Parathyroid adenoma (tissue), 2 donors: ENCODE results near the gene LEMD2.

Experiments used
- H2AFZ ChIP-seq: fragments of 300-600 bp; sonication (generic); one replicate; pipeline ENCODE4 v1.7.0; 2017; ENCODE audit warnings: antibody characterized with exemption, mild to moderate bottlenecking
- H3K27ac ChIP-seq: fragments of 300-600 bp; sonication (generic); one replicate; pipeline ENCODE4 v1.7.0; 2017
- H3K27me3 ChIP-seq: fragments of 300-600 bp; sonication (generic); one replicate; pipeline ENCODE4 v1.7.0; 2017; ENCODE audit warnings: low read length; ENCODE audit not compliant: control insufficient read depth, insufficient read depth
- H3K36me3 ChIP-seq: fragments of 300-600 bp; sonication (generic); one replicate; pipeline ENCODE4 v1.7.0; 2017; ENCODE audit warnings: low read length; ENCODE audit not compliant: control insufficient read depth, insufficient read depth
- H3K4me1 ChIP-seq: fragments of 300-600 bp; sonication (generic); one replicate; pipeline ENCODE4 v1.7.0; 2017; ENCODE audit warnings: control low read depth
- H3K4me2 ChIP-seq: fragments of 300-600 bp; sonication (generic); one replicate; pipeline ENCODE4 v1.7.0; 2017; ENCODE audit warnings: low read length
- H3K4me3 ChIP-seq: fragments of 300-600 bp; sonication (generic); one replicate; pipeline ENCODE4 v1.7.0; 2017; ENCODE audit warnings: low read depth, low read length
- H3K79me2 ChIP-seq: fragments of 300-600 bp; sonication (generic); one replicate; pipeline ENCODE4 v1.7.0; 2017; ENCODE audit warnings: control low read depth
- H3K9ac ChIP-seq: fragments of 300-600 bp; sonication (generic); one replicate; pipeline ENCODE4 v1.7.0; 2017; ENCODE audit warnings: mild to moderate bottlenecking
- H3K9me3 ChIP-seq: fragments of 300-600 bp; sonication (generic); one replicate; pipeline ENCODE4 v1.7.0; 2017; ENCODE audit warnings: low read length; ENCODE audit not compliant: control insufficient read depth
- CTCF ChIP-seq: fragments of 300-600 bp; sonication (generic); IDR thresholded peaks from one replicate; pipeline ENCODE4 v1.7.0; 2017; ENCODE audit warnings: antibody characterized with exemption, mild to moderate bottlenecking
- donor health status: primary hyperparathyroidism.

The LEMD2 gene

GRCh38 chr6:33828452-33828763 lies 39.5 kb upstream of the LEMD2 start:
- H3K36me3 ChIP-seq: no peaks in the 10 kb centered on the region
- no peak overlapping the region for H3K27ac ChIP-seq
- TF ChIP-seq CTCF: no peak
- no peaks in the 10 kb centered on the region for H3K9me3 ChIP-seq
- H3K4me1 ChIP-seq: no peaks in the 10 kb centered on the region
- no peak overlapping the region for H3K9ac ChIP-seq
- H3K79me2 ChIP-seq: no peaks in the 10 kb centered on the region
- no peaks in the 10 kb centered on the region for H3K27me3 ChIP-seq
- H2AFZ ChIP-seq: no peak overlapping the region
- H3K4me2 ChIP-seq: no peak overlapping the region
- H3K4me3 ChIP-seq: no peak overlapping the region

DNA sequence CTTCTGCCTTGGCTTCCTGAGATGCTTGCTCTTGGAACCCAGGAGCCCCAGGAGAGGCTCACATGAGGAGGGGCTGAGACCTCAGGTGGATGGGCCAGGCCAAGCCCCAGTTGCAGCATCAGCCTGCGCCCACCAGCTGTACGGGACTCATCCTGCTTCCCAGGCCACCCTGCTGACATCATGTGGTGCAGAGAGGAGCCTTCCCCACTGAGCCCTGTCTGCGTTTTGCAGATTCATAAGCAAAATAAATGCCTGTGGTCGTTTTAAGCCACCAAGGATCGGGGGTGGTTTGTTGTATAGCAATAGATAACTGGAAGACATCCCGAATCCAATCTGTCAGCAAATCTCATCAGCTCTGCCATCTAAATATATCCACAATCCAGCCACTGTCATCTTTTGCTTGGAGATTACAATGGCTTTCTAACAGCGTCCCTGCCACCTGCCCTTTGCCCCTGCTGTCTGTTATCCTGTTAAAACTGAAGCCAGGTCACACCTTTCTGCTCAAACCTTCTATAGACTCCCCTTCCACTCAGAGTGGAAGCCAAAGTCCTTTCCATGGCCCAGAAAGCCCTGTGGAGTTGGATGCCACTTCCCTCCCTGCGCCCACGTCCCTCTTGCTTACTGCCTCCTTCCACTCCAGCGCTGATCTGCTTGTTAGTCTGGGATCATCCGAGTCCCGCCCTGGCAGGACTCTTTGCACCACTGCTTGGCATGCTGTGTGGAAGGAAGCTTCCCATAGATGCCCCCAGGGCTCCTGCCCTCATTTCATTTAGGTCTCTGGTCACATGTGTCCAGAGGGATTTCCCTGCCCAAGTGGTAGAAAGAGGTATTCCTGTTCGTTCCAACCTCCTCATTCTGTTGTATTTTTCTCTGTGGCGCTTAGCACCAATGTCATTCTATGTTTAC lies 38.9 kb upstream of the LEMD2 start:
- no peak overlapping the region for H3K4me2 ChIP-seq
- H2AFZ ChIP-seq: no peak overlapping the region
- H3K79me2 ChIP-seq: no peaks in the 10 kb centered on the region
- no peak overlapping the region for H3K9ac ChIP-seq
- no peaks in the 10 kb centered on the region for H3K4me1 ChIP-seq
- no peaks in the 10 kb centered on the region for H3K27me3 ChIP-seq
- no peak overlapping the region for H3K4me3 ChIP-seq
- TF ChIP-seq CTCF: no peak
- no peak overlapping the region for H3K27ac ChIP-seq
- no peaks in the 10 kb centered on the region for H3K36me3 ChIP-seq
- H3K9me3 ChIP-seq: no peaks in the 10 kb centered on the region

DNA sequence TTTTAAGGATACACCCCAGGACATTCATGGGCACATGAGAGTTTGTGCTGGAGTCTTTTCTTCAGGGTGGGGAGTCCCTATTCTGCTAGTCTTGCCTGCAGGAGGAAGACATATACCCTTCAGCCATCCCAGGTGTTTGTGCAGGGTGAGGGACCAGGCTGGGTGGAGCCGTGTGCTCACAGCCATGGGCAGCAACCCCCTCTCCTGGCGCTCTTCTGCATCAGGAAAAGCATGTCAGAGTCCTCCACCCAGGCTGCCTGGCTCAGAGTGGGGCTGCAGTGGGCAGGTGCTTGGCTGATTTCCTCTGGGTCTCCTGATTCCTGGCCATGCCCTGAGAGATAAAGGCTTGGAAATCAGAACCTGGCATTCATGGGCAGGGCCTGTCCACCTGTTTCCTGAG lies 37.6 kb upstream of the LEMD2 start:
- no peaks in the 10 kb centered on the region for H3K27me3 ChIP-seq
- no peak overlapping the region for H3K4me2 ChIP-seq
- no peaks in the 10 kb centered on the region for H3K9me3 ChIP-seq
- no peak overlapping the region for H3K27ac ChIP-seq
- H3K79me2 ChIP-seq: no peaks in the 10 kb centered on the region
- no peak overlapping the region for H2AFZ ChIP-seq
- H3K4me1 ChIP-seq: no peaks in the 10 kb centered on the region
- no peak for TF ChIP-seq CTCF
- no peaks in the 10 kb centered on the region for H3K36me3 ChIP-seq
- H3K4me3 ChIP-seq: no peak overlapping the region
- H3K9ac ChIP-seq: no peak overlapping the region

- Histone ChIP-seq H3K79me2 (no peaks in the 10 kb centered on the region), H3K36me3 (no peaks in the 10 kb centered on the region), H3K27me3 (no peaks in the 10 kb centered on the region), H3K9me3 (no peaks in the 10 kb centered on the region), H3K9ac (no peak overlapping the region), H3K27ac (no peak overlapping the region), H2AFZ (peak overlapping the region; percentile 42), H3K4me3 (no peak overlapping the region), H3K4me1 (no peaks in the 10 kb centered on the region), H3K4me2 (no peak overlapping the region)
- no peak for TF ChIP-seq CTCF
Measured at GRCh38 chr6:33824461-33825154, 35.7 kb upstream of the LEMD2 start.
